HepG2 (cell line): ENCODE data around the gene CAPN13. TPM values are rescaled to one million over a fixed set of nuclear protein-coding genes. Genes with fewer than 3 reads are reported as not detected.

Source experiments
- ATAC-seq: fragments of 200-7000 bp; cut with Tn5 transposase; 3 replicates; pipeline ENCODE4 v1.9.1; 2020; ENCODE audit warnings: mild to moderate bottlenecking, moderate library complexity
- BruUV-seq: library from RNA; stranded (reverse); fragments of 400-500 nt; replicated peaks from 2 replicates; lab custom pipeline; 2021; lab: Mats Ljungman, UMichigan
- CTCF ChIA-PET: fragments of 300-600 bp; formaldehyde crosslinking; extraction: SDS; loops from one replicate; lab custom pipeline; 2021; ENCODE audit warnings: low total read pairs, inconsistent platforms, low intra/inter-chr PET ratio; lab: Yijun Ruan, JAX
- POLR2A ChIA-PET: fragments of 350-600 bp; sonication (Branson Sonifier 250); formaldehyde crosslinking; loops from one replicate; lab custom pipeline; 2020; ENCODE audit warnings: antibody characterized with exemption, inconsistent platforms; lab: Yijun Ruan, JAX
- DNase-seq: peaks from one replicate; pipeline ENCODE4 v3.0.0-alpha.2; 2015; ENCODE audit warnings: low spot score
- FAIRE-seq: peaks from 3 replicates; lab custom pipeline; 2011; peaks lifted over from hg19 to GRCh38; lab: Jason Lieb, UNC
- H2AFZ ChIP-seq: one replicate; pipeline ENCODE4 v1.6.1; 2011; ENCODE audit warnings: low read length, inconsistent platforms
- H3K27ac ChIP-seq: fragments of 300-600 bp; 3 replicates; pipeline ENCODE4 v1.8.0; 2011; ENCODE audit warnings: mixed run types, mild to moderate bottlenecking, mixed read lengths, low read length, inconsistent platforms; ENCODE audit not compliant: insufficient read depth; ENCODE audit errors: extremely low read length
- H3K27me3 ChIP-seq, 2 experiments: fragments of 200-600 bp in 1 of 2; 2 replicates in 1 of 2; 3 replicates in 1 of 2; pipeline versions ENCODE4 v1.6.0 to v1.8.0; 2011; ENCODE audit warnings: low read length in 2 of 2, mild to moderate bottlenecking in 2 of 2, moderate library complexity in 2 of 2, inconsistent platforms in 1 of 2; ENCODE audit not compliant: insufficient read depth in 2 of 2, control insufficient read depth in 1 of 2
- H3K36me3 ChIP-seq, 2 experiments: fragments of 200-600 bp in 1 of 2; replicated peaks in 1 of 2; 2 replicates in 1 of 2; 3 replicates in 1 of 2; pipeline versions ENCODE4 v1.5.1 to v1.8.0; 2011; ENCODE audit warnings: low read length in 2 of 2, inconsistent platforms in 1 of 2; ENCODE audit not compliant: insufficient read depth in 2 of 2, control insufficient read depth in 1 of 2
- H3K4me1 ChIP-seq: 2 replicates; pipeline ENCODE4 v1.5.1; 2012; ENCODE audit warnings: low read length, inconsistent platforms; ENCODE audit not compliant: insufficient read depth
- H3K4me2 ChIP-seq: 2 replicates; pipeline ENCODE4 v1.6.0; 2011; ENCODE audit warnings: low read depth, low read length, inconsistent platforms
- H3K4me3 ChIP-seq, 3 experiments: fragments of 200-600 bp in 1 of 3; sonication (generic), shearing (Covaris generic) in 1 of 3; replicated peaks in 1 of 3; 2 replicates each; pipeline ENCODE4 v1.5.1; 2011 to 2016; ENCODE audit warnings: low read length in 3 of 3, inconsistent platforms in 2 of 3, low read depth in 2 of 3, mild to moderate bottlenecking in 2 of 3, control low read depth in 1 of 3, mixed read lengths in 1 of 3; ENCODE audit not compliant: insufficient read depth in 1 of 3
- H3K79me2 ChIP-seq: one replicate; pipeline ENCODE4 v1.6.1; 2011; ENCODE audit warnings: low read length, inconsistent platforms; ENCODE audit not compliant: insufficient read depth
- H3K9ac ChIP-seq: 2 replicates; pipeline ENCODE4 v1.6.0; 2011; ENCODE audit warnings: mild to moderate bottlenecking, low read depth, low read length, inconsistent platforms; ENCODE audit not compliant: insufficient read depth
- H3K9me3 ChIP-seq: 2 replicates; pipeline ENCODE4 v1.5.1; 2012; ENCODE audit warnings: mild to moderate bottlenecking, low read length
- H4K20me1 ChIP-seq: 2 replicates; pipeline ENCODE4 v1.6.0; 2011; ENCODE audit warnings: inconsistent platforms, mild to moderate bottlenecking, low read length, moderate library complexity; ENCODE audit not compliant: insufficient read depth
- CHD4 ChIP-seq: fragments of 200-600 bp; sonication (generic); IDR thresholded peaks from 2 replicates; pipeline ENCODE4 v1.7.0; 2017; ENCODE audit warnings: mild to moderate bottlenecking, low read length, borderline replicate concordance
- GABPA ChIP-seq, 2 experiments: IDR thresholded peaks; 2 replicates each; pipeline ENCODE4 v1.6.1; 2011 to 2016; ENCODE audit warnings: low read depth in 2 of 2, low read length in 1 of 2, missing biosample characterization in 1 of 2, missing genetic modification characterization in 1 of 2
- PHB2 ChIP-seq: fragments of 450-650 bp; IDR thresholded peaks from 2 replicates; pipeline ENCODE4 v1.6.1; 2018; ENCODE audit not compliant: partially characterized antibody
- RFX3 ChIP-seq: IDR thresholded peaks from 2 replicates; pipeline ENCODE4 v1.6.1; 2016; ENCODE audit warnings: missing biosample characterization, missing genetic modification reagents
- ZNF83 ChIP-seq: sonication (generic); formaldehyde crosslinking; IDR thresholded peaks from 2 replicates; pipeline ENCODE4 v1.4.0; 2020; ENCODE audit warnings: missing genetic modification reagents, mild to moderate bottlenecking, borderline replicate concordance
- whole genome bisulfite sequencing: methylation state at CpG from one replicate; pipeline ENCODE4 v1.1.6; 2017; ENCODE audit warnings: low lambda C conversion rate; 5-methylcytosine and 5-hydroxymethylcytosine counted together
- in situ Hi-C: cut with HindIII; loops from 2 replicates; pipeline ENCODE4 v1.10.0; 2017; ENCODE audit warnings: low pct_unique_long_range_greater_than_20kb; ENCODE audit not compliant: extremely low pct_ligation_motif_present
- intact Hi-C: fragments of 100-400 bp; cut with micrococcal nuclease; formaldehyde crosslinking; loops from one replicate; pipeline ENCODE4 v1.10.0; 2022; ENCODE audit not compliant: unreplicated experiment
- polyA plus RNA-seq, 8 experiments: library from polyadenylated mRNA; depleted of rRNA in 3 of 8; stranded (reverse) in 7 of 8; unstranded in 1 of 8; fragments of >200 nt; fragmentation: Illumina TruSeq in 4 of 8; extraction: Trizol in 4 of 8; gene quantifications; 2 replicates each; pipeline versions ENCODE4 v1.2.1 to v1.2.3, GENCODE V29; 2011 to 2016; ENCODE audit warnings: low read depth in 4 of 8, missing spikeins in 1 of 8, mixed read lengths in 1 of 8; ENCODE audit not compliant: insufficient read depth in 1 of 8
- total RNA-seq, 5 experiments: library from RNA; depleted of rRNA; stranded (reverse); fragments of >200 nt; fragmentation: Illumina TruSeq; extraction: Trizol; gene quantifications; 2 replicates each; pipeline ENCODE4 v1.2.3, GENCODE V29; 2016; ENCODE audit warnings: low read depth in 1 of 5

CAPN13 gene
- total and polyA plus RNA-seq, 2 of the 13 experiments (the other 11 are each of a cell fraction or from before 2014, with no cell fraction given), result not detected

DNA sequence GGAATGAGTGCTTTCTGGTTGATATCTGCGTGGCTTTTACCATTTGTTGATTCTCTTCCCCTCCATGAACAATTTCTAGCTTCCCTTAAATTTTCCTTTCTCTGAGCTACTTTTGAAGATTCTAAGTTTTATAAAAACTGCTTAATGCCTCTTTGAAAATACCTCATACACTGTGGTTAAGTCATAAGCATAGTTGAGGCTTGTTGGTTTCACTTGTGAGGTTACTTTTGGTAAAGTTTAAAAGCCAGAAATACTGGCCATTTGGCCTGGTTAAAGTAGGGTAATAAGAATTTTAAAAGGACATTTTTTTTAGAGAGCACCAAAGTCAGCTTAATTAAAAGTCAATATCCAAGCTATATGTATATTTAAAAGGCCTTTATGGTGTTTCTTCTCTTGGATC is 21.3 kb upstream of the CAPN13 start:
- no peaks in the 10 kb centered on the region for H3K79me2 ChIP-seq
- H3K27me3 ChIP-seq, result 0 out of 5 replicates have a peak, but pooled peaks cover 0 to 2% of the 10 kb centered on the region in 2 experiments
- in situ Hi-C loops, result no loop called here
- H2AFZ ChIP-seq, result no peak overlapping the region
- POLR2A ChIA-PET, result no interaction called here
- no peak overlapping the region for H3K4me3 ChIP-seq
- TF ChIP-seq RFX3 (no peak), PHB2 (no peak), CHD4 (no peak)
- no peak for DNase-seq
- no peak overlapping the region for H3K9ac ChIP-seq
- intact Hi-C loops, result no loop called here
- 3% methylated on average over 1 of the region's 1 CpG for WGBS
- BruUV-seq, result no TSS peak
- no peak for FAIRE-seq
- no peak overlapping the region for H3K4me2 ChIP-seq
- ATAC-seq, result no peak
- H3K9me3 ChIP-seq, result peaks cover 42% of the 10 kb centered on the region
- CTCF ChIA-PET, result no interaction called here
- no peaks in the 10 kb centered on the region for H4K20me1 ChIP-seq
- H3K27ac ChIP-seq, result no peak overlapping the region
- no peaks in the 10 kb centered on the region for H3K36me3 ChIP-seq
- H3K4me1 ChIP-seq, result no peaks in the 10 kb centered on the region

DNA sequence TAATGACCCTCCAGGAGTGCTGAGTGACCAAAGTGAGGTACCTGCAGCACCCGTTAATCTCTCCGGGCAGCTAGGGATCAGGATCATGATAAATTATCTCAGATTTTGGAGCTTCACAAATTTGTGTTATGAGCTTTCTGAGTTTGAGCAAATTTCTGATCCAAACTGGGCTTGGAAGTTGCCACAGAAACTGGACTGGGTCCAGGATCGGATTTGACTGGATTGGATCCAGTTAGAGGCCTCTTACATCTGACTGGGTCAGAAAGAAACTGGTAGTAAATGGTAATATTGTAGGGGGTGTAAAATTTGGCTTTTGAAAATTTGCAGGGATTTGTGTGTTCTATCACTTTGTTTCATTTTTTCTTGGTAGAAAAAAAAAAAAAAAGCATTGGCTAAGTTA is 19.7 kb upstream of the CAPN13 start:
- H3K4me2 ChIP-seq, result no peak overlapping the region
- TF ChIP-seq GABPA (IDR thresholded peaks at IDR 0.05; ENCODE audit: low read depth, low read length), result no peak
- no peak for TF ChIP-seq GABPA (CRISPR knock-in tag; IDR thresholded peaks at IDR 0.05; ENCODE audit: low read depth)
- TF ChIP-seq ZNF83 (CRISPR knock-in tag), result no peak
- WGBS, result 0% methylated on average over 3 of the region's 3 CpGs
- in situ Hi-C loops, result no loop called here
- no peaks in the 10 kb centered on the region for H4K20me1 ChIP-seq
- no peaks in the 10 kb centered on the region for H3K4me1 ChIP-seq
- CTCF ChIA-PET, result no interaction called here
- no peaks in the 10 kb centered on the region for H3K79me2 ChIP-seq
- peaks cover 42% of the 10 kb centered on the region for H3K9me3 ChIP-seq
- no peak overlapping the region for H3K9ac ChIP-seq
- no peaks in the 10 kb centered on the region for H3K36me3 ChIP-seq
- ATAC-seq (no peak), FAIRE-seq (no peak), DNase-seq (no peak)
- BruUV-seq, result no TSS peak
- H2AFZ ChIP-seq, result no peak overlapping the region
- intact Hi-C loops, result no loop called here
- POLR2A ChIA-PET, result no interaction called here
- 0 out of 5 replicates have a peak, but pooled peaks cover 0 to 6% of the 10 kb centered on the region in 2 experiments for H3K27me3 ChIP-seq
- no peak overlapping the region for H3K4me3 ChIP-seq
- no peak overlapping the region for H3K27ac ChIP-seq
